ENCODE results near the gene CYP2W1. TPM values are rescaled to one million over a fixed set of nuclear protein-coding genes. Genes with fewer than 3 reads are reported as not detected.

CYP2W1 gene
- total RNA-seq, 2 experiments from 2014 or later: not detected

DNA sequence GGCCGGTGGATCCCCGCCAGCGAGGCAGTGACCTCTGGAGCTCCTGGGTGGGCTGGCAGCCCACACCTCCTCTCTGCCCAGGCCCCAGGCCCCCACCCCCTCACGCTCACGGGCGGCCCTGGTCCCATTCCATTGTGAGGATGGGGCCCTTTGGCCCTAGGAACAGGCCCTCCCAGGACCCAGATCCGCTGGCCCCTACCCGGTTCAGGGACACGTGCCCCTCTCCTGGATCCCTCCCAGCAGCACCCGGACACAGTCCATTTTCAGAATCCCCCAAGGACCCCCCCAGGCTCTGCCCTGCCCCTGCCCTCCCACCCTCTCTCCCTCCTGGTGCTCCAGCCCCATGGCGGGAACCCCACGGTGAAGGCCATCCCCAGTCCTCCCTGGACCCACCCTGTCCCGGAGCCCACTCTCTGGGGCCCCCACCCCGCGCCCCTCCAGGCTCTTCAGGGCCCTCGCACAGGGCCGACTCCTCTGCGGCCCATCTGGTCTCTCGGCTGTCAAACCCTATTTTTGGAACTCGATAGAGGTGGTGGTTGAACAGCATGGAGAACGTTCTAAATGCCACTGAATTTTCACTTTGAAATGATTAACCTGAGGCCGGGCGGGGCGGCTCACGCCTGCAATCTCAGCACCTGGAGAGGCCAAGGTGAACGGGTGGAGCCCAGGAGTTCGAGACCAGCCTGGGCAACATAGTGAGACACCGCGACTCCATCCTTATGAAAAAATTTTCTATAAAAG lies 36.6 kb upstream of the CYP2W1 start:
- ChIA-PET POLR2A (interaction anchor here (0.7 kb wide), 1 partner anchor 29 kb away, joined by 3 read pairs; the partner anchor contains the start of gene COX19), CTCF (no interaction called here)
- ATAC-seq (ENCODE audit: poor library complexity): no peak
- Mint-ChIP-seq H3K4me3 (no peak overlapping the region), H3K27me3 (no peaks in the 10 kb centered on the region), H3K9me3 (no peaks in the 10 kb centered on the region), H3K36me3 (ENCODE audit: low read depth) (no peaks in the 10 kb centered on the region), H3K4me1 (ENCODE audit: low read depth) (no peaks in the 10 kb centered on the region), H3K27ac (no peak overlapping the region)
- H3K36me3 ChIP-seq (ENCODE audit: insufficient read depth, low read length): no peaks in the 10 kb centered on the region
- H3K4me1 ChIP-seq (ENCODE audit: insufficient read depth, low read length): no peaks in the 10 kb centered on the region
- no peaks in the 10 kb centered on the region for H3K27me3 ChIP-seq (ENCODE audit: control insufficient read depth in 1 of 2, insufficient read depth in 2 of 2, low read length in 2 of 2)
- DNase-seq: no peak
- TF ChIP-seq, protein P1, sequence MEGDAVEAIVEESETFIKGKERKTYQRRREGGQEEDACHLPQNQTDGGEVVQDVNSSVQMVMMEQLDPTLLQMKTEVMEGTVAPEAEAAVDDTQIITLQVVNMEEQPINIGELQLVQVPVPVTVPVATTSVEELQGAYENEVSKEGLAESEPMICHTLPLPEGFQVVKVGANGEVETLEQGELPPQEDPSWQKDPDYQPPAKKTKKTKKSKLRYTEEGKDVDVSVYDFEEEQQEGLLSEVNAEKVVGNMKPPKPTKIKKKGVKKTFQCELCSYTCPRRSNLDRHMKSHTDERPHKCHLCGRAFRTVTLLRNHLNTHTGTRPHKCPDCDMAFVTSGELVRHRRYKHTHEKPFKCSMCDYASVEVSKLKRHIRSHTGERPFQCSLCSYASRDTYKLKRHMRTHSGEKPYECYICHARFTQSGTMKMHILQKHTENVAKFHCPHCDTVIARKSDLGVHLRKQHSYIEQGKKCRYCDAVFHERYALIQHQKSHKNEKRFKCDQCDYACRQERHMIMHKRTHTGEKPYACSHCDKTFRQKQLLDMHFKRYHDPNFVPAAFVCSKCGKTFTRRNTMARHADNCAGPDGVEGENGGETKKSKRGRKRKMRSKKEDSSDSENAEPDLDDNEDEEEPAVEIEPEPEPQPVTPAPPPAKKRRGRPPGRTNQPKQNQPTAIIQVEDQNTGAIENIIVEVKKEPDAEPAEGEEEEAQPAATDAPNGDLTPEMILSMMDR (IDR thresholded peaks at IDR 0.05): no peak
- intact Hi-C loops (cut with DNase I, micrococcal nuclease): no loop called here
- H3K4me3 ChIP-seq (ENCODE audit: low read length): no peak overlapping the region
- no peaks in the 10 kb centered on the region for H3K9me3 ChIP-seq (ENCODE audit: control insufficient read depth in 1 of 2, insufficient read depth in 1 of 2, low read length in 2 of 2)
- H3K27ac ChIP-seq (ENCODE audit: low read depth in 1 of 2, low read length in 2 of 2): no peak overlapping the region

DNA sequence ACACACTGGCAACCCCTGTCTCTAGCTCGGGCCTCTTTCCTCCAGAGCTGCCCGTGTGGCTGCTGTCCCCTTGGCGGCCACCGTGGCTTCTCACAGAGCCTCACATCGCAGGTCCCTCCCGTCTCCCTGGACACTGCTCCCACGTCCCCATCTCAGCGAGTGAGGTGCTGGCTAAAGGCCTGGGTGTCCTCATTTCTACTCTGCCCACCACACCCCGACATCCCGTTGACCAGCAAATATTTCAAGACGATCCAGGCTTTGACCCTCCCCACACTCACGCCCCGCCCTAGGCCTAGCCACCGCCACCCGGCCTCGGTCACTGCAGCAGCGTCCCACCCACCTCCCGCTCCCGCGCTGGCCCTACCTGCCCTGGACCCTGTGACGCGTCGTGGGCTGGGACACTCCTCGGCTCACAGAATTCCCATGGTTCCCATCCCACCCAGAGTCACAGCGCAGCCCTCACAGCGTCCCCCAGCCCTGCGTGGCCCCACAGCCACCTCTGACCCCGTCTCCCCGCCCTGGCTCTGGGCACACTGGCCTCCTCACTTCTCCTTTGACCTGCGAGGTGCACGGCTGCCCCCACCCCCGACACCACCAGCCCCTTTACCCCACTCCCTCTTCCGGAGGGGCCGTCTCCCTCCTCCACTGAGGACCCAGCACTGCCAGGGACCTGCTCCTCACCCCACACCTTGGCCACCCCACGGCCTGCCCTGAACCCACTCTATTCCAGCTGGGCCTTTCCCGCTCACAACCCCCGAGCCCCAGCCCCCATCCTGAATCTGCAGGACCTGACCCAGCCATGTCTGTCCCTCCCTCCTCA lies 35.4 kb upstream of the CYP2W1 start:
- H3K27me3 ChIP-seq (ENCODE audit: control insufficient read depth in 1 of 2, insufficient read depth in 2 of 2, low read length in 2 of 2): peaks cover 0 to 3% of the 10 kb centered on the region in 2 experiments

More for the DNA sequence above, 35.4 kb upstream of the CYP2W1 start:
- DNase-seq: no peak
- Mint-ChIP-seq H3K4me3 (no peak overlapping the region), H3K4me1 (ENCODE audit: low read depth) (no peaks in the 10 kb centered on the region), H3K9me3 (no peaks in the 10 kb centered on the region), H3K27me3 (no peaks in the 10 kb centered on the region), H3K36me3 (ENCODE audit: low read depth) (no peaks in the 10 kb centered on the region), H3K27ac (no peak overlapping the region)
- ChIA-PET CTCF (no interaction called here), POLR2A (interaction anchor here (0.7 kb wide), 1 partner anchor 28 kb away, joined by 3 read pairs; the partner anchor contains the start of gene COX19)
- Histone ChIP-seq H3K4me1 (ENCODE audit: insufficient read depth, low read length) (no peaks in the 10 kb centered on the region), H3K4me3 (ENCODE audit: low read length) (no peak overlapping the region), H3K27ac (ENCODE audit: low read depth in 1 of 2, low read length in 2 of 2) (no peak overlapping the region), H3K36me3 (ENCODE audit: insufficient read depth, low read length) (no peaks in the 10 kb centered on the region), H3K9me3 (ENCODE audit: control insufficient read depth in 1 of 2, insufficient read depth in 1 of 2, low read length in 2 of 2) (no peaks in the 10 kb centered on the region)
- no peak for ATAC-seq (ENCODE audit: poor library complexity)
- TF ChIP-seq, protein P1 (IDR thresholded peaks at IDR 0.05): no peak
- intact Hi-C loops (cut with DNase I, micrococcal nuclease): no loop called here

Data from CD4-positive, alpha-beta T cell (primary cell).